SIG-M5 treated with dmso at 0.1 percent for 504 hours (cell line): ENCODE measurements around the gene FA2H.

Experiments used
- DNase-seq: peaks from one replicate; lab custom pipeline; 2025; ENCODE audit not compliant: unreplicated experiment; lab: John Stamatoyannopoulos, UW

The FA2H gene

DNA sequence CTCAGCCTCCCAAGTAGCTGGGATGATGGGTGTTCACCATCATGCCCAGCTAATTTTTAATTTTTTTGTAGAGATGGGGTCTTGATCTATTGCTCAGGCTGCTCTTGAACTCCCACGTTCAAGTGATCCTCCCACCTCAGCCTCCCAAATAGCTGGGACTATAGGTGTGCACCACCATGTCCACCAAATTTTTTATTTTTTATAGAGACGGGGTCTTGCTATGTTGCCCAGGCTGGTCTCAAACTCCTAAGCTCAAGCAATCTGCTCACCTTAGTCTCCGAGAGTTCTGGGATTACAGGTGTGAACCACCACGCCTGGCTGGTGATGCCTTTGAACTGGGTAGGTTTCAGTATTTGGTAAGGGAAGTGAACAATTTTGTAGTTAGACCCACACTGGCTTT is 30.1 kb downstream of the FA2H start:
- no peak for DNase-seq

DNA sequence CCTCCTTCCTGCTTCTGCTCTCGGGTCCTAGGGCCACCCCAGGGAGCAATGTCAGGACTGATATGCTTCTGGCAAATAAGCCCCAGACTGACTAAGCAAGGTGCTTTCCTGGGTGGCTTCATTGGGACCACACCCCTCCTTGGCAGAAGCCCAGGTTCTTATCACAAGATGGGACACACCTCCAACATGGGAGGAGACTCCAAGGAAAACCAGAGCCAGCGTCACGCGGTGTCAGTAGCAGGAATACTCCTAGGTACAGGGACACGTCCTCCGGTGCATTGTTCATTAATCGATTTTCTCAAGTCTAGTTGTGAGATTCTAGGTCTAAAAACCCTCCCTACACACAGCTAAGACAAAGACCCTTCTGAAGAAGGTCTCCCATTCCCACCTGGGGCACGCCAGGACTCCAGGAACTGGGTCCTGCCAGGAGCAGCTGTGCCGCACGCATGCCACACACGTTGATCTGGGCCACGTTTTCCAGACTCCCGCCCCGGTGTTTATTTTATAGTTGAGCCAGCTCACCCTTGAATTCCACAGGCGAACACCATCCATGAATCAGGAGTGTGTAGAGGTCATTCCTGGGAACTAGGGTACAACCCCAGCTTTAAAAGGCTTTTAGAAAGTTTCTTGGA is 30.8 kb downstream of the FA2H start:
- DNase-seq: peak; percentile 26

DNA sequence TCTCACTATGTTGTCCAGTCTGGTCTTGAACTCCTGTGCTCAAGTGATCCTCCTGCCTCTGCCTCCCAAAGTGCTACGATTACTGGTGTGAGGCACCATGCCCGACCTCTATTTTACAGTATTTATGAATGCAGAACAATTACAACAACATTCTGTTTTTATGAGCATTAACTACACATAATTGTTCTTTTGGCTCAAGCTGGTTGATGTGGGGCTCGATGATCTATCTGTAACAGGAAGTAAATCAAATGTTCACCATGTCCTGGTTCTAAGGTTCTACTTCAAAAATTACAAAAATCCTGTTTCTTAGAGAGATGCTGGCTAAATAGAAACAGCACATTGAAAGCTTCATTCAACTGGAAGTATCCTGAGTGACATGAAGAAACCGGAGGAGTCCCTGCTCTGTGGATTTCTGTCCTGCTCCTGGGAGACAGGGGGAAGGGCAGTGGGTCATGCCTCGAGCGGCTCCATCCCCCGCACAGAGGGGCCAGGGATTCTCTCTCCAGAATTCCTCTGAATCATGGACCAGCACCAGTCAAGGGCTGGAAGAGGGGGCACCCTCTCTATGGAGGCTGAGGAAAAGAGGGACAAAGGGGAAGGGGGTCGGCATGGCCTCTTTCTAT is 31.5 kb downstream of the FA2H start:
- no peak for DNase-seq

DNA sequence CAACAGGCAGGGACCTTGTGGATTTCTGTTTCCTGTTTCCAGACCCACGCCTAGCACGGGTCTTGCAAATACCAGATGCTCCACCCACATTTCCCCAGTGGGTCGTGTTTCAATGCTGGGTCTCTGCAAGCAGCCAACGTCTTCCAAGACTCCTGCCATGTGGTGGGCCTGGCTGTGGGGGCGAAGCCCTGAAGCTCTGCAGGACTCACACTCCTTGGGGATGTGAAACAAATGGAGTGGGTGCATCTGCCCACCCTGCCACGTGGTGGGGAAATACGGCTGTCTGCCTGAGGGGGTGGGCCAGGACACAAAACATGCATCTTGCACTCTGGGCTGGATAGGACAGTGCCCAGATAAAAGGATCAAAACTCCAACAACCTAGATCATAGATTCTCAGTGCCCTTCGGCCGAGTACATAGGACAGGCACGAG is 32.6 kb downstream of the FA2H start:
- no peak for DNase-seq

DNA sequence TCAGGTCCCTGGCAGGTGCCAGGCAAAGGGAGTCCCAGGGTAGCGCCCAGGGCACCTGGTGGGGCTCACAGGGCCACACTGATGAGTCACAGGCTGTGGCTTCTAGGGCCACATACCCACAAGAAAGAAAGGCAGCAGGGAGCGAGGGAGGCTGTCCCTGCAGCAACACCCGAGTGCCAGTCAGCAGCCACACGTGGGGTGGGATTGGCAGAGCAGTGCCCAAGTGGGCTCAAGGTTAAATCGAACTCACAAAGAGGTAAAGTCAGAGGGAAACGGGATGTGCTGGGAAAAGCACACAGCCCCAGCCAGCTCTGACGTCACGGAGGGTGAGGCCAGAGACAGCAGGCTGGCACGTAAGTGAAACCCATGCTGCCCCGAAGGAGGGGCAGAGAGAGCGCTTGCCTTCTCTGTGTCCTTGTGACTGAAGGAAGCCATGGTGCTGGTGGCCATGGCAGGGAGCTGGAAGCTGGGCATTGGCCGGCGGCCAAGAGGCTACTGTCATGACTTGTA is 33.8 kb downstream of the FA2H start:
- DNase-seq: no peak

DNA sequence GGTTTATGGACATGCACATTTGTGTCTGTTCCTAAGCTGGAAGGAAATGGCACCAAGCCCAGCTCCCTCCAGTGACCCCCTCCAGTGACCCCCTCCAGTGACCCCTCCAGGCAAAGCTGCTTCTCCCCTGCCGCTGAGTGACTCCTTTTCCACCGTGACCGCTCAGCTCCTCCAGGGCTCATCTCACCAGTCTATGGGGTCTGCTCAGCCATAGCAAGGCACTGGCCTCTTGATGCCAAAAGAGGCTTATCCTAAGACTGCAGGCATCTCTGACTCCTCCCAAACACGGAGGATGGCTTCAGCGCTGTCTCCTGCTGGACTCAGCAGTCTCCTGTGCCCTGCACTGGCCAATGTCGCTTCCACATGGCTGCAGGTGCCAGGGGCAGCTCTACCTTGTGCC is 35.3 kb downstream of the FA2H start:
- no peak for DNase-seq

DNA sequence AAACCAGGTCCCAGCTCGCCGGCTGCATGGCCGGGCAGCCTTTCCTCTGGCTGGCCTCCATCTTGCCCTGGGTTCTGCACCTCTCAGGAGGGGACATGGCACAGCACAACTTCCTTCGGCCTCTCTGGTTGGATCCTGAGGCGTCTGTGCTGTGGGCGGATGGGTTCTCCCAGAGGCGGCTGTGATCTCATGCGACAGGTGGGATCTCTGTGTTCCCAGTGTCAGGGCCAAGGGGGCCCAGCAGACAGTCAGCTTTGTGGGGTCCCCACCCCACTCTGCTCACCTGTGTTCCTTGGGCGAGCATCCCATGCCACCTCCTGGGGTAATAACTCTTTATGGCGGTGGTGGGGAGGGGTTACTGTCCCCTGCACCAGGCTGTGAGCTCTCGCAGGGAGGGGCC is 35.8 kb downstream of the FA2H start:
- DNase-seq: no peak

DNA sequence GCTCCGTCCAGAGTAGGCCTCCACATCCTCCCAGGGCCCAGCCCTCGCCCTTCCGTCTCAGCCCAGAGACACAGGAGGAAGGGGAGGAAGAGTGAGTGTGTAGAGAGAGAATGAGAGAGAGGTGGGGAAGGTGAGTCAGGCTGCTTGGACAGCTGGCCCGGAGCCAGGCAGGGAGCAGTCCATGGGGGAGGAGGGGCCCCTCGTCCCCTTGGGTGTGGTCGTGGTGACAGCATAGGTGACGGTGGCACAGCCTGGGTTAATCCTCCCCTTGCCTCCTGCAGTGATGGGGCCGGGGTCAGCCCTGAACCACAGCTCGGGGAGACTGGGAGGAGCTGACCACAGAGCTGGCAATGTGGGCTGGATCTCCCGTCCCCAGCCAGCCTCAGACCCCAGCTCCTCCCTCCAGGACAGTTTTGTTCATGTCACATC is 36.5 kb downstream of the FA2H start:
- no peak for DNase-seq

DNA sequence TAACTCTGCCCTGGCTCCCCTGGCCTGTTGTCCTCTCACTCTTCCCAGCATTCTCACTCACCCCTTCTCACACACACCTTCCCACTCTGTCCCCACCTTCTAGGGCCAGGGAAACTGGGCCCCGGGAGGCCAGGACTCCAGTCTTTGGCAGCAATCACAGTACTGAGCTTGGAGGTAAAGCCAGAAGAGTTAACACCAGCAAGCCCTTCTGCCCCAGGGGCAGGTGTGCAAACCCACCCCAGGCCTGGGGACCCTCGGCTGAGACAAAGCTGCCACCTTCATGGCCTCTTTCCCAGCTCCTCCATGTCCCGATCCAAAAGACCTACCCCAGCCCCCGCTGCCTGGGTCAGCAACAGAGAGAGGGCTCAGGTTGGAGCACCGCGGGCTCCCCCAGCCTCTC is 37.1 kb downstream of the FA2H start:
- DNase-seq: no peak

DNA sequence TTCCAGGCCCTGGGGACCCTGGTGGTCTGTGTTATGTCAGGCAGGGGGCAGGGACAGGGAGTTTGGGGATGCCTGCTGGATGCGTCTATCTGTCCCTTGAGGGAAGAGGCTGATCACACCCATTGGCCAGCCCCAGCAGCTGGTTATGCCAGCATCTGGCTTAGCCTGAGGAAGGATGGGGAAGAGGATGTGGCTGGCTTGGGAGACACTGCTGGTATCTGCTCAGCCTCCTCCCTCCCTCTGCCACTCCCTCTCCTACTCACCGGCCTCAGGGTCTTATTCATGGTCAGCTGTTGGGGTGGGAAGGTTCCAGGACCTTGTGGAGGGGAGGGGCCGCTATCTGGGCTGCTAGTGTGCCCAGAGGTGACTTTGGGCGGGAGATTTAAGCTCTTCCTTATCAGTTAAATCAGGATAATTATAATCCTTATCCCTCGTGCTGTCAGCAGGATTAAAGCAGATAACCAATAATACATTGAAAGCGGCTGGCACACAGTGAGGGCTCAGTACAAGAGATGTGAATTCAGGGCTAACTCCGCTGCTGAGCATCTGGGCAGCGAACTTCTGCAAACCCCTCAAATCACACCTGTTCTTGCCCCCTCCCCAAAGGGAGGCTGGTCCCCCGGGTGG is 38.0 kb downstream of the FA2H start:
- no peak for DNase-seq

DNA sequence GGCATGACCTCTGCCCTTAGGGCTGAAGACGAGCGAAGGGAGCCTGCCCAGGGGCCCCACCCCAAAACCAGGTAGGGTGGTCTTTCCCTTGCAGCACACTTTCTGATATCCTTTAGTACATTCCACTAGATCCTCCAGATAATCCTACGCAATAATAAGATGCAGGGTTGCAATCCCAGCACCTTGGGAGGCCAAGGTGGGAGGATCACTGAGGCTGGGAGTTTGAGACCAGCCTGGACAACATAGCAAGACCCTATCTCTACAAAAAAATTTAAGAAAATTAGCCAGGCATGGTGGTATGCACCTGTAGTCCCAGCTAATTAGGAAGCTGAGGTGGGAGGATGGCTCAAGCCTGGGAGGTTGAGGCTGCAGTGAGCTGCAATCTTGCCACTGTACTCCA is 39.1 kb downstream of the FA2H start:
- no peak for DNase-seq

DNA sequence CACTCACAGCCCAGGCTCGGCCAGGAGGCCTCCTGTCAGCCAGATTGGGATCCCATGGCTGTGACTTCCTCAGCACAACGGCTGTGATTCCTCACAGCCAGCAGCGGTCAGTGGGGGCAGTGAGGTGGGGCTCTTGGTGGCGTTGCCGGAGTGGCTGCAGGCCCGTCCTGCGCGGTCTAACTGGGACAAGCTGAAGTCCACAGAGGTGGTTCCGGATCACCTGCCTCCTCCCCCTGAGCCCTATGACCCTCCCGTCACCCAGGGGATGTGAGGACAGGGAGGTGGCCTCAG is 39.5 kb downstream of the FA2H start:
- no peak for DNase-seq

DNA sequence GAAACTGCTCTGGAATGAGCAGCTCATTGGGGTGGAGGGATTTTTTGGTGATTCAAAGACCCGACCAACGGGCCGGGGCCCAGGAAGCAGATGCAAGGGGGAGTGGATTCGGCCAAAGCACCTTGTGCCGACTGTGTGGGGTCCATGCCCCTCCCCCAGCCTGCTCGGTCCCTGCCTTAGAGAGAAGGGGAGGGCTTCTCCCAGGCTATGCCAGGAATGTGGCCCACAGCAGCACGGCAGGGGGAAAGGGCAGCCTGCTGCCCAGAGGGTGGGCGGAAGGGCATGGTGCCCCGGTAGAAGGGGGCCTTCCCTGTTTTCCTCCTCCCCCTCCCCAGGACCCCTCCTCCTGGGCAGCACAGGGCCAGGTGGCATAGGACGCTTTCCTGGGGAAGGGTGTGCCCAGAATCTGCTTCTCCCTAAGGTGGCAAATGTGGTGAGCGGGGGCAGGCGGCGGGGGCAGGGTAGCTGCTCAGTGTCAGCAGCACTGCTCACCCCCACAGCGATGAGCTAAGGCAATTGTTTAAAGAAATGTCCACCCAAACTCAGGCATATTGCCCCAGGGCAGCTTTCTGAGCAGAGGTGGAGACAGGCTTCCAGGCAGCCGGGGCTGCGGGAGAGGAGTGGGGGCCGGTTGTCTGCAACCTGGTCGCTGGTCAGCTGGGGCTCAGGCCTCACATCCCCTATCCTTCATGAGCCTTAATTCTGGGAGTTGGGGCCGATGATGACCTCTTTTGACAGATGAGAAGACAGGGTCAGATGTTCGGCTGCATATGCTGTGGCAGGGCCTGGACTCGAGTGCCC is 40.1 kb downstream of the FA2H start:
- no peak for DNase-seq

DNA sequence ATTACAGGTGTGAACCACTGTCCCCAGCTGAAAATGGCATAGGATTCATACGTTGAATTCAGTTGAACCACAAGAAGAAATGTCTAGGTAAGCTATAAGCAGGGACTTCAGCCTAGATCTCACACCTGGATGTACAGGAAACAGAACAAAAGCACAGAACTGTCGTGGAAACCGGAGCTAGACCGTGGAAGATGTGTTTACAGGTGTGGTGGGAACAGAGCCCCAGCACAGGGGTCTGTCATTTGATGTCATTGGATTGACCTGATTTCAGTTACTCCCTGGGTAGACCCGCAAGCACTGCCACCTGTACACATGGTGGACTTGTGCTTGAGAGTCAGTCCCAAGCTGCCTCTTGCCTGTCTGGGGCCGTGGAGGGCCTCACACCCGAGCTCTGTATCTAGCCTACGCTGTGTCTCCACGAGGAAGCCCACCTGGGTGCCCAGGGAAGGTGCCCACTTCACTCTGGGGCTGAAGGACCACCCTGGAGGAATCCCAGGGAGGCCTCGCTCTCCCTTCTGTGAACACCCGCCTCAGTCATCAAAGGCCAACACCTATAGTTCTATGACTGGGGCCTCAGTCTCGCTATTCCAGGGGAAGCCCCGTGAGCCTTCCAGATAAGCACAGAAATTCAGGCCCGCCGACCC is 41.8 kb downstream of the FA2H start:
- no peak for DNase-seq

DNA sequence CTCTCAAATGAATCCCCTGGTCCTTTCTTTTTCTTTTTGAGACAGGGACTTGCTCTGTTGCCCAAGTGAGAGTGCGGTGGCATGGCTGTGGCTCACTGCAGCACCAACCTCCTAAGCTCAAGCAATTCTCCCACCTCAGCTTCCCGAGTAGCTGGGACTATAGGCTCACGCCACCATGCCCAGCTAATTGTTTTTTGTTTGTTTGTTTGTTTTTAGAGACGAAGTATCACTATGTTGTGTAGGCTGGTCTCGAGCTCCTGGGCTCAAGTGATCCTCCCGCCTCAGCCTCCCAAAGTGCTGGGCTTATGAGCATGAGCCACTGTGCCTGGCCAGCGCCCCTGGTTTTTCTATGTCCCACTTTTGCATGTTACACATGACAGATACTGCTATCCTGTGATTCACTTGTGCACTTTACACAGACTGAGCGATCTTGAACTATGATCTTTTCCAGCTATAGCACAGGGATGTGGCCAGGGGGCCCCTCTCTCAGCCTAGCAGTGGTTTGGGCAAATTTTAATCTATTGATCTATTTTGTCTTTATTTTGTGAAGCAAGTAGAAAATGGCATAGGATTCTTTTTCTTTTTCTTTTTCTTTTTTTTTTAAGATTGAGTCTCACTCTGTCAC is 42.7 kb downstream of the FA2H start:
- no peak for DNase-seq

DNA sequence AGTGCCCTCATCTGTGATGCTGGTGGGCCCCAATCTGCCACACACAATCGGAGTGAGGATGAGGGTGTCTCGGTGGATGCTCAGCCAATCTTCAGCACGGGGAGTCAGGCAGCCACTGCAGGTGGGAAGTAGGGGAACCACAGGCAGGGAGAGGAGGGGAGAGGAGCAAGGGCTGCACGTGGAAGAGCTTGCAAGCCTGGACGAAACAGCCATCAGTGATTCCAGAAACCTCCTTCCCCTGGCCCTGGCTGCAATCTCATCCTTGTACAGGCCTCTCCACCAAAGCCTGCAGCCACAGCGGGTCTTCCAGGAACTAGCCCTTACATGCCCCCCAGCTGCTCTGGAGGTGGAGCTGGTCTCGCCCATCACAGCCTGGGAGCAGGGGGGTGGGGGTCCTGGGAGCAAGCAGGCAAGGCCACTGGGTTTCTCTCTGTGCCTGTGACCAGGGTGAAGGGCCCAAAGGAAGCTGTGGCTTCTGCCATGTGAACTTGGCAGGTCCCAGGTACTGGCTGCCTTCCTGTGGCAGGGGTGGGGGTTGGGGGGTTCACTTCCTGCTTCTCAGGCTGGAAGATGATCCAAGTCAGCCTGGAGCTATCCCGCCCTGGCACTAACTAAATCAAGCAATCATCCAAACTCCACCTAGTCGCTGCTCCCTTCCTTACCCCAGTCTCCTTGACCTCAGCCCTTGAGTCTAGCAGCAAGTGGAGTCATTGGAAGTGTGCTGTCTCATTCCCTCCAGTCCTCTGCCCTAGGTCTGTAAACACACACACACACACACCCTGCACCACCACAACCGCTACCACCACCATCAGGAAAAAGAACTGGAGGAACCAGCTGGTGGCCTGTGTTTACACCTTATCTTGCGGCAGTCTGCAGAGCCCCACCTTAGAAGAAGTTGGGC is 44.6 kb downstream of the FA2H start:
- peak; percentile 44 for DNase-seq

DNA sequence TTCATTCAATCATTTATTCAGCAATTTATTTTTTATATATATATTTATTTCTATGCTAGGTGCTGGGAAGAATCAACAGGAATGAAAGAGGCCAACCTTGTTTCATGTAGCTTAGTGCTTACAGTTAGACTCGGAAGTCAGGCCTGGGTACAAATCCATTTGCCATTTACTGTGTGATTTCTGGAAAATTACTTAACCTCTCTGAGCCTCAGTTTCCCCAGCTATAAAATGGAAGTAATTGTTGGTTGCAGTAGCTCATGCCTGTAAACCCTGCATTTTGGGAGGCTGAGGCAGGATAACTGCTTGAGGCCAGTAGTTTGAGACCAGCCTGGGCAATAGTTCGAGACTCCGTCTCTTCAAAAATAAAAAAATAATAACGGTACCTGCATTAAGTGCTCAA is 46.7 kb downstream of the FA2H start:
- no peak for DNase-seq

DNA sequence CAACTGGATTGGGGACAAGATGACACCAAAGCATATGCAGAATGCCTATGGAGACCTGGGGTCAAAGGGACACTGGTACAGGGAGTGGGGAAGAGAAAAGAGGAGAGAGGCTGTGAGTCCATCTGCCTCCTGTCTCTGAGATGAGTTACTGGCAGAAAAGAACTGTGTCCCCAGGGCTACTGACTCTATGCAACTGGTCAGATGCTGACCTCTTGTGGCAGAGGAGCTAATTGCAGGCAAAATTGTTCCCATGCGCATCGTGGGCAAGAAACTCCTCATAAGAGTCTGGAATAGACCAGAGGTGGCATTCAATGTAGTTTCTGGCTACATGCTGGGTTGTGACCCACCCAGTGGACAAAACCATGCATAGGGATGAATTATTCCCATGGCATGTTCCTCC is 47.9 kb downstream of the FA2H start:
- DNase-seq: peak; percentile 50

DNA sequence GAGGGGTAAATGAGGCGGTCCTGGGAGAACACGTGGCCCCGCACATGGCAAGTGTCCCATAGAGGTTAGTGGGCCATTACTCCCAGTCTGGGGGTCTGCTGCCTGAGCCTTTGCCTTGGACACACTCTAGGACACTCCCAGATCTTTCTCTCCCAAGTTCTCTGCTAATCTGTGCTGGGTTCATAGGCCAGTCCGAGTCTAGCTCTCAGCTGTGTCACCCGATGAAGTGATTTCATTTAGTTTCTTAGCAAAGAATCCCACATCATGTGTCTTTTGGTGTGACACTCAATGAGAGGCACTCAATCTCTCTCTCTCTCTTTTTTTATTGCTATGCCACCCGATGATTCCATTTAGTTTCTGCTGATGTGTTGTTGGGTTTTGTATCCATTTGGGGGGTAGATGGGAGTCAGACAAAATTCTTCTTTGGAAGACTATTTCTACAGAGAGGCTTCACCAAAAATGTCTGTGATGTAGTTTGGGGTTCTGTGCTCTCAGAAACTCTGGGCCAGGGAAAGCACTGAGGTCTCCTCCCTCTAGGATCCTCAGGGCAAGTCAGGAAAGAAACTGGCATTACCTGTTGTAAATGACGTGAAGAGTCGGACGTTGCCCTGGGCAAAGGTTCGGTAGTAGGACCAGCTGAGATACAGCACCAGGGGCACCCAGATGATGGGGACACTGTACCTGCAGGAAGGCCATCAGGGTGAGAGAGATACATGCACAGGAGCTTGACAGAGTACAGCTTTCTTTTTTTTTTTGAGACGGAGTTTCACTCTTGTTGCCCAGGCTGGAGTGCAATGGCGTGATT is 48.8 kb downstream of the FA2H start:
- no peak for DNase-seq
